Measurements from ENCODE around the gene GDI2. TPM values are rescaled to one million over a fixed set of nuclear protein-coding genes. Genes with fewer than 3 reads are reported as not detected.
"Not testable (repeated sequence)": the region's sequence is repeated elsewhere in the genome, so short reads cannot be mapped to it uniquely, and the experiment has no call there.

The GDI2 gene
- total RNA-seq, 2 experiments from 2014 or later, result 277 to 288 TPM

DNA sequence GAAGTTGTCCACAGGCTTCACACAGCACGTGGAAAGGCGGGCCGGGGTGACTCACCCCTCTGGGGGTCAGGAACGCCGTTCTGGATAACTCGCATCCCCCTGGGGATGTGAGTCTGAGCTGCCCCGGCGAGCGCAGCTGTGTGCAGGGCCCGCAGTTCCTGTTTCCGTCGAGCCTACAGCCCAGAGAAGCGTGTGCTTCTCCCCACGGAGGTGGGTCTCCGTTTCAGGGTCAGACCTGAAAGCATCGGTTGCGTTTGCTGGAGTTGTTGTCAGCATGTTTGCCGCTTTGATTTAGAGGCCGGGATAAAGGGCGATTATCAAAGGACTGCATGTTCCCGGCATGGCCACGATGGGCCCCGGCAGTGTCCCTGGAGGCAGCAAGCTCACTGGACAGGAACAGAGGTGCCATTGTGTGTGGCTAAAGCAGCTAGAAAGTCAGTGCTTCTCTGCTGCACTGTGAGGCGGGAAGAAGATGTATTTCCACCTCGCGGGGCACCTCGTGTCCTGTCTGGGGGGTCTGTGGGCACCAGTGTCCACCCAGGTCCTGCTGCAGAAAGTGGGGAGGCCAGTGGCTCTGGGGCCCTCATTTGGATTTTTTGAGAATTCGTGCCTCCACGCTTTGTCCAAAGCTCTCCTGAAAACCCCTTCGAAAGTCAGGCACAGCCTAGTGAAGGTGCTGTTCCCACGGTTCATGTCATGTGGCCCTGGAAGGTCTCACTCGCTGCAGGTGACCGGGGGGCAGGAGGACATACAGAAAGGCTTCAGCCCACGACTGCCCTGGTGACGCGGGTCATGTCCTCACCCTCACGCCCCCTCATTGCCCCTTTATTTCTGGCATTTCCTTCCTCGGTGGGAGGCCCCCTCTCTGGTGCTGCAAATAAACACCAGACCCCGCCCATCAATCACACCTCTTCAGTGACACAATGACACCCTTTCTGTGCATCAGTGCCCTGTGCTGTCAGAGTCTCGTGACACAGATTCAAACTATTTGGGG is 27.4 kb upstream of the GDI2 start:
- H3K27me3 Mint-ChIP-seq (ENCODE audit: low read depth), result no peaks in the 10 kb centered on the region
- CTCF ChIA-PET, result no interaction called here
- no peaks in the 10 kb centered on the region for H3K36me3 Mint-ChIP-seq (ENCODE audit: low read depth)
- no peak for DNase-seq
- H3K4me1 Mint-ChIP-seq (ENCODE audit: low read depth), result peaks cover 24% of the 10 kb centered on the region
- no peak overlapping the region for H3K4me3 Mint-ChIP-seq
- no peak overlapping the region for H3K27ac Mint-ChIP-seq
- intact Hi-C loops (cut with micrococcal nuclease), result no loop called here
- H3K9me3 Mint-ChIP-seq, result no peaks in the 10 kb centered on the region

DNA sequence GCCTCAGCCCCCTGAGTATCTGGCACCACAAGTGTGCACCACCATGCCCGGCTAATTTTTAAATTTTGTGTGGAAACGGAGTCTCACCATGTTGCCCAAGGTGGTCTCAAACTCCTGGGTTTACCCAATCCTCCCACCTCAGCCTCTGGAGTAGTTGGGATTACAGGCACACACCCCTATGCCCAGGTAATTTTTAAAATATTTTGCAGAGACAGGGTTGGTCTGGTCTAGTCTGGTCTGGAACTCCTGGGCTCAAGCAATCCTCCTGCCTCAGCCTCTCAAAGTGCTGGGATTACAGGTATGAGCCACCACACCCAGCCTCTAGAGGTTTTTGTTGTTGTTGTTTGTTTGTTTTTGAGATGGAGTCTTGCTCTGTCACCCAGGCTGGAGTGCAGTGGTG is 22.9 kb upstream of the GDI2 start:
- H3K27me3 Mint-ChIP-seq (ENCODE audit: low read depth); DNase-seq; H3K4me1 Mint-ChIP-seq (ENCODE audit: low read depth); H3K9me3 Mint-ChIP-seq; H3K36me3 Mint-ChIP-seq (ENCODE audit: low read depth); CTCF ChIA-PET; H3K27ac Mint-ChIP-seq; intact Hi-C loops (cut with micrococcal nuclease); H3K4me3 Mint-ChIP-seq: not testable (repeated sequence)

DNA sequence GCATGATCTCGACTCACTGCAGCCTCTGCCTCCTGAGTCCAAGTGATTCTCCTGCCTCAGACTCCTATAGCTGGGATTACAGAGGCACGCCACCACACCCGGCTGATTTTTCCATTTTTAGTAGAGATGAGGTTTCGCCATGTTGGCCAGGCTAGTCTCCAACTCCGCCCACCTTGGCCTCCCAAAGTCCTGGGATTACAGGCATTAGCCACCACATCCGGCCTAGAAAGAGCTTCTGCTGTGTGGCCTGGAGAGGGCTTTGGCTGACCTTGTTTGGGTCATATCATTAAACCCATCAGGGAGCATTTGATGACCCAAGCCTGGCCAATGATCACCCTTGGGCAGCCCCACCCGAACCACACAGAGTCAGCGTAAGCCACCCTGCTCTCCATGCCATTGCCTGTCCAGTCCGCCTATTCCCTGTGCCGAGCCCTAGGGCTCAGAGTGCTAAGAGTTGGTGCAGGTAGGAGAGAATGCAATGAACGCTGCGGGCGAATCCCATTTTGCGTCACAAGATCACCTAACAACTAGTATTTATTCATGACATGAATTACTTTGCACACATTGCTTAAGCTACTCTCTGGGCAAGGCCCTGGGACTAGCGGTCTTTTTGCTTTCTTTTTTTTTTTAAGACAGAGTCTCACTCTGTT is 22.3 kb upstream of the GDI2 start:
- no peak for DNase-seq
- H3K27ac Mint-ChIP-seq, result no peak overlapping the region
- CTCF ChIA-PET, result interaction anchor here (0.6 kb wide), 1 partner anchor 343 kb away, joined by 3 read pairs; no protein-coding TSS in a partner anchor
- no peaks in the 10 kb centered on the region for H3K27me3 Mint-ChIP-seq (ENCODE audit: low read depth)
- H3K36me3 Mint-ChIP-seq (ENCODE audit: low read depth), result no peaks in the 10 kb centered on the region
- no peaks in the 10 kb centered on the region for H3K9me3 Mint-ChIP-seq
- intact Hi-C loops (cut with micrococcal nuclease), result no loop called here
- no peak overlapping the region for H3K4me3 Mint-ChIP-seq
- no peaks in the 10 kb centered on the region for H3K4me1 Mint-ChIP-seq (ENCODE audit: low read depth)

DNA sequence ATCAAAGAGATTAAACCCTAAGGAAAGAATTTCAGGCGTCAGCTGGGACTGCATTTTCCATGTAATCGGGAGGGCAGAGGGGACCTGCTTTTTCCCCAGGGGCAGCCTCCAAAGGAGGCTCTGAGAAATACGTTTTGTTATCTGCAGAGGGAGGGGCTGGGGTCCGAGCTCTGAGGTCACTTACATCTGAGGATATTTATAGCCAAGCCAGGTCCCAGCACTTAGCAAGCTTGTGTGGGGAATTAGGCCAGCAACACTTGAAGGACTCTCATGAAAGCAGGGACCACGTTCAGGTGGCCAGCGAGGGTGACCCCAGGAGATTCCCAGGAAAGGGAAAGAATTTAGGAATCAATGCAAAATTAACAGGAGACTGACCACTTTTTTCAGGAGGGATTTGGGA is 20.6 kb upstream of the GDI2 start:
- intact Hi-C loops (cut with micrococcal nuclease), result no loop called here
- CTCF ChIA-PET, result no interaction called here
- DNase-seq, result no peak
- Mint-ChIP-seq H3K27me3 (ENCODE audit: low read depth) (no peaks in the 10 kb centered on the region), H3K27ac (no peak overlapping the region), H3K9me3 (no peaks in the 10 kb centered on the region), H3K36me3 (ENCODE audit: low read depth) (no peaks in the 10 kb centered on the region), H3K4me3 (no peak overlapping the region), H3K4me1 (ENCODE audit: low read depth) (no peaks in the 10 kb centered on the region)

DNA sequence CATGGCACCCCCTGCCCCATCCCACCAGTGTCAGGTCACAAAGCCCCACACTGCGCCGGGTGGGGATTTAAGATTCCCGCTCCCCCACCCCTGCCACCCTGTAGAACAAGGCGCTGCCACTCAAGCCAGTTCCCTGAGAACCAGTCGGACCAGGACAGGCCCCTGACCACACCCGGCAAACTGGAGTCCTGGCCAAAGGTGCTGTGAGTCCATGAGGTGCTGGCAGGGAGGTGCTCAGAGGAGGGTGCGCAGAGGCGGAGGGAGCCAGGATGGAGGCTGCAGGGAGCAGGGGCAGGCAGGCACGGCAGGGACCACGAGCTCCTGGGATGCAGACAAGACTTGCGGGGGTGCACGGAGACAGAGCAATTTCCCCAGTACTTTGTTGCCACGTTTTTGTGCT is 19.7 kb upstream of the GDI2 start:
- DNase-seq, result no peak
- Mint-ChIP-seq H3K36me3 (ENCODE audit: low read depth) (no peaks in the 10 kb centered on the region), H3K27ac (no peak overlapping the region), H3K27me3 (ENCODE audit: low read depth) (no peaks in the 10 kb centered on the region), H3K4me3 (no peak overlapping the region), H3K4me1 (ENCODE audit: low read depth) (no peaks in the 10 kb centered on the region), H3K9me3 (no peaks in the 10 kb centered on the region)
- CTCF ChIA-PET, result no interaction called here
- intact Hi-C loops (cut with micrococcal nuclease), result no loop called here

DNA sequence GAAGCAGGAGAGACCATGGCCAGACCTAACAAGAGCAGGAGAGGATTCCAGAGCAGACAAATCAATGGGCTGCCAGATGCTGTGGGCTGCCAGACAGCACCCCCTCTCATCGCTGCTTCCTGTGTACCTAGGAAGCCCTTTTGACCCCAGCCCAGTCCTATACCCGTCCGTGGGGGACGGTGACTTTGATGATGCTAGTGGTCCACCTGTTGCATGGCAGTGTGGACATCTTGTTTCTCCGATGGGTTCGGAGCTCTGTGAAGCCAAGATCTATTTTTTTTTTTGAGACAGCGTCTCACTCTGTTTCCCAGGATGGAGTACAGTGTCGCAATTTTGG is 18.2 kb upstream of the GDI2 start:
- H3K27ac Mint-ChIP-seq, result no peak overlapping the region

DNA sequence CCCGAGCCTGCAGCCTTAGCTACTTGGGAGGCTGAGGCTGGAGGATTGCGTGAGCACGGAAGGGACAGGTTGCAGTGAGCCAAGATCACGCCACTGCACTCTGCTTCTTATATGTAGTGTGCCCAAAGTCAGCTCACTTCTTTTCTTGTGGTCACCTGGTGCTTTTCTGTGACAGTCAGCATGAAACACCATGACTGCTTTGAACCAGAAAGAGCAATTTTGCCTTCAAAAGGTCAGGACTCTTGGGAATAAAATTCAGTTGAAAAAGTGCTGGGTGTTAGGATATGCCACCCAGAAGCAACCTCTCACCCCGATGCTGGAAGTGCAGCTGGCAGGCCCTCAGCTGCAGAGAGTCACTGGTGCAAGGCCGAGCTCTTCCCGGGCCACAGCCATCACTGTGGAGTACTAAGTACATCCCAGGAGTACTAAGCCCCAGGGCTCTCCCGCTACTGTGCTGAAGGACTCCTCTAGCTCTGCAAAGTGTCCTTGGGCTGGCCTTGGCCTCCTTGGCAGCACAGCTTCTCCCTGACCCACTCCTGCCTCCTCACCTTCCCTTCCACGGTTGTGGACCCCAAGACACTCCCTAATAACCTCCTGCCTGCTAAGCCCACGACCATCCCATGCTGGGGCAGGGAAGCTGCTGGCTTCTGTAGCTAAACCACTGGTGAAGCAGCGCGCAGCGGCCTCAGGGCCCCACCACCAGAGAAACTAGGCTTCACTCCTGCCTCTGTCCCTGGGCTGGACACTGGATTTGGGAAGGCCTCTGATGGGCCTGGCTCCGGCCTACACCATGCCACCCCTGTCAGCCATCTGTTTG is 17.6 kb upstream of the GDI2 start:
- no peak for DNase-seq
- no peak overlapping the region for H3K4me3 Mint-ChIP-seq
- H3K4me1 Mint-ChIP-seq (ENCODE audit: low read depth), result no peaks in the 10 kb centered on the region
- no peaks in the 10 kb centered on the region for H3K27me3 Mint-ChIP-seq (ENCODE audit: low read depth)
- H3K9me3 Mint-ChIP-seq, result no peaks in the 10 kb centered on the region
- no peaks in the 10 kb centered on the region for H3K36me3 Mint-ChIP-seq (ENCODE audit: low read depth)
- intact Hi-C loops (cut with micrococcal nuclease), result no loop called here
- CTCF ChIA-PET, result interaction anchor here (0.9 kb wide), 1 partner anchor 11 kb away, joined by 3 read pairs; no protein-coding TSS in a partner anchor
- H3K27ac Mint-ChIP-seq, result no peak overlapping the region

More for the DNA sequence above, 18.2 kb upstream of the GDI2 start:
- CTCF ChIA-PET, result no interaction called here
- Mint-ChIP-seq H3K4me3 (no peak overlapping the region), H3K9me3 (no peaks in the 10 kb centered on the region), H3K36me3 (ENCODE audit: low read depth) (no peaks in the 10 kb centered on the region), H3K27me3 (ENCODE audit: low read depth) (no peaks in the 10 kb centered on the region), H3K4me1 (ENCODE audit: low read depth) (no peaks in the 10 kb centered on the region)
- intact Hi-C loops (cut with micrococcal nuclease), result no loop called here
- no peak for DNase-seq

DNA sequence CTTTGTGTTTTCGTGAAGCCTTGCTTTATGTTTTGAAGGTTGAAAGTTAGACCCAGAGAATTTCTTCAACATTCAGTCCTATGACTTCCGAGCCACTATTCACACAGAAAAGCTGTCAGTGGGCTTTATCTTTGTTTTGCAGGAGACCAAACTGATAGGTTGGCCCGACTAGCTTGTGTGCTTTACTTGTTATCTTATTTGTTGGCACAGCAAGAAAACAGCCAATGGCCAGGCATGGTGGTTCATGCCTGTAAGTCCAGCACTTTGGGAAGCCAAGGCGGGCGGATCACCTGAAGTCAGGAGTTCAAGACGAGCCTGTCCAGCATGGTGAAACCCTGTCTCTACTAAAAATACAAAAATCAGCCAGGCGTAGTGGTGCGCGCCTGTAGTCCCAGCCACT is 16.0 kb upstream of the GDI2 start:
- intact Hi-C loops (cut with micrococcal nuclease), result no loop called here
- H3K4me1 Mint-ChIP-seq (ENCODE audit: low read depth), result no peaks in the 10 kb centered on the region
- no peak for DNase-seq

DNA sequence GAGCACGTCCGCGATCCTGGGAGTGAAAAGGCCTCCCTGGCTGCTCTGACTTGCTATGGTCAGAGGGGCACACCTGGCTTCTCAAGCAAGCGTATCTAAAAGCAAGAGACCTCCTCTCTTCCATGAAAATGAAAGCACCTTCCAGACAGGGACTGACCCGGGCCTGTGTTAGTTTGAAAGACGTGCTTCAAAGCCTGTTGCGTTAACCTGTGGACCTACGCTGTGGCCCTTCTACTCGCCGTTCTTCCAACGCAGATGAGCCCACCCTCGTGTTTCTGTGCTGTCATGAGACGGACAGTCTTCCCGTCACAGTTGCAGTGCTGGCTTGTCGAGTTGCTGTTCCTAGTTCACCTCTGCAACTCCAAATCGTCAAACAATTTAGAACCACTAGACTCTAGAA is 15.5 kb upstream of the GDI2 start:
- Mint-ChIP-seq H3K27me3 (ENCODE audit: low read depth) (no peaks in the 10 kb centered on the region), H3K4me1 (ENCODE audit: low read depth) (no peaks in the 10 kb centered on the region), H3K4me3 (no peak overlapping the region), H3K9me3 (no peaks in the 10 kb centered on the region), H3K36me3 (ENCODE audit: low read depth) (no peaks in the 10 kb centered on the region), H3K27ac (no peak overlapping the region)
- intact Hi-C loops (cut with micrococcal nuclease), result no loop called here
- DNase-seq, result no peak
- CTCF ChIA-PET, result no interaction called here

More for the DNA sequence above, 16.0 kb upstream of the GDI2 start:
- Mint-ChIP-seq H3K27ac (no peak overlapping the region), H3K9me3 (no peaks in the 10 kb centered on the region), H3K4me3 (no peak overlapping the region), H3K27me3 (ENCODE audit: low read depth) (no peaks in the 10 kb centered on the region), H3K36me3 (ENCODE audit: low read depth) (no peaks in the 10 kb centered on the region)
- CTCF ChIA-PET, result no interaction called here

DNA sequence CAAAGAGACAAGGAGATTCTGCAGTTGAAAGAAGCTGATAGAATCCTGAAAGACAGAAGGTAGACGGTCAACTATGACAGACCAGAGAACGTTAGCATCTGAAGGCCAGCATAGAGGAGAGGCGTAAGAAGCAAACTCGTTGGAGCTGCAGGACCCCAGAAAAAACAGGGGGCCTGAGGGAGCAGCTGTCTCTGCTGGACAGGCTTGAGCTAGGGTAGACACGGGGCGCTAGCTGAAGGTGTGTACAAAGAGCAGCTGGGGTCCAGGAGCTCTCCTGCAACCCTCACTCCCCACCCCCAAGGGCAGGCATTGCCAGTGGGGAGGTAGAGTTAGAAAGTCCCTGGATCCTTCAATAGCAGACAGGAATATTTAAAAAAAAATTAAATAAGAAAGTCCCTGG is 14.6 kb upstream of the GDI2 start:
- Mint-ChIP-seq H3K27me3 (ENCODE audit: low read depth) (no peaks in the 10 kb centered on the region), H3K9me3 (no peaks in the 10 kb centered on the region), H3K27ac (no peak overlapping the region), H3K4me1 (ENCODE audit: low read depth) (no peaks in the 10 kb centered on the region), H3K36me3 (ENCODE audit: low read depth) (no peaks in the 10 kb centered on the region), H3K4me3 (no peak overlapping the region)
- intact Hi-C loops (cut with micrococcal nuclease), result no loop called here
- no peak for DNase-seq
- CTCF ChIA-PET, result no interaction called here

DNA sequence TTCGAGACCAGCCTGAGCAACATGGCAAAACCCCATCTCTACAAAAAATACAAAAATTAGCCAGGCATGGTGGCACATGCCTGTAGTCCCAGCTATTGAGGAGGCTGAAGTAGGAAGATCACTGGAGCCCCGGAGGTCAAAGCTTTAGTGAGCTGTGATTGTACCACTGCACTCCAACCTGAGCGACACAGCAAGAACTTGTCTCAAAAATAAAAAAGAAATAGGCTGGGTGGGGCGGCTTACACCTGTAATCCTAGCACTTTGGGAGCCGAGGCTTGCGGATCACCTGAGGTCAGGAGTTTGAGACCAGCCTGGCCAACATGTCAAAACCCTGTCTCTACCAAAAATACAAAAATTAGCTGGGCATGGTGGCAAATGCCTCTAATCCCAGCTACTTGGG is 13.3 kb upstream of the GDI2 start:
- H3K36me3 Mint-ChIP-seq (ENCODE audit: low read depth); DNase-seq; H3K4me1 Mint-ChIP-seq (ENCODE audit: low read depth); H3K27me3 Mint-ChIP-seq (ENCODE audit: low read depth); intact Hi-C loops (cut with micrococcal nuclease); H3K4me3 Mint-ChIP-seq; H3K9me3 Mint-ChIP-seq; H3K27ac Mint-ChIP-seq: not testable (repeated sequence)
- CTCF ChIA-PET, result interaction anchor here (0.6 kb wide), 1 partner anchor 45 kb away, joined by 3 read pairs; no protein-coding TSS in a partner anchor

DNA sequence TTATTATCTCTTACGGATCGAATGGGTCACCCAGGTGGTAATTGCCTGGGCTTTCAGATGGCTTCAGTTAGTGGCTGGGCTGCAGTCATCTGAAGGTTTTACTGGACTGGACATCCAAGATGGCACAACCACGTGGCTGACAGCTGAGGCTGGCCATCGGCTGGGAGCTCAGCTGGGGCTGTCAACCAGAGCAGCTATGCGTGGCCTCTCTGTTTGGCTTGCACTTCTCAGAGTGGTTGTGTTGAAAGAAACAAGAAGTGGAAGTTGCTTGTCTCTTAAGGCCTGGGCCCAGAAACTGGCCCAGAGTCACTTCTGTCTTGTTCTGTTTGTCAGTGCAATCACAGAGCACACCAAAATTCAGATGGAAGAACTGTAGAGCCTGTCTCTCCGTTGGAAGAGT is 5.7 kb upstream of the GDI2 start:
- CTCF ChIA-PET, result interaction anchor here (0.8 to 1.5 kb wide), 2 partner anchors 9 to 55 kb away, joined by 4 to 5 read pairs; no protein-coding TSS in a partner anchor

More for the DNA sequence above, 5.7 kb upstream of the GDI2 start:
- intact Hi-C loops (cut with micrococcal nuclease), result loop anchor here (10.0 kb wide), 1 partner anchor 776 kb away; no protein-coding TSS in a partner anchor
- H3K36me3 Mint-ChIP-seq (ENCODE audit: low read depth), result peaks cover 8% of the 10 kb centered on the region
- no peak overlapping the region for H3K4me3 Mint-ChIP-seq
- no peak overlapping the region for H3K27ac Mint-ChIP-seq
- no peaks in the 10 kb centered on the region for H3K27me3 Mint-ChIP-seq (ENCODE audit: low read depth)
- no peaks in the 10 kb centered on the region for H3K9me3 Mint-ChIP-seq
- peaks cover 58% of the 10 kb centered on the region for H3K4me1 Mint-ChIP-seq (ENCODE audit: low read depth)
- DNase-seq, result no peak
